PC-9 (cell line): ENCODE data around the gene MORC2. TPM values are rescaled to one million over a fixed set of nuclear protein-coding genes. Genes with fewer than 3 reads are reported as not detected.

ENCODE experiments used
- BruUV-seq: library from RNA; stranded (reverse); fragments of 400-500 nt; replicated peaks from 2 replicates; lab custom pipeline; 2021; lab: Mats Ljungman, UMichigan
- CTCF ChIA-PET: fragments of 300-600 bp; sonication (Branson Sonifier 250); formaldehyde crosslinking; loops from one replicate; lab custom pipeline; 2022; ENCODE audit warnings: antibody characterized with exemption; lab: Charles Lee
- POLR2A ChIA-PET: fragments of 300-600 bp; sonication (Branson Sonifier 250); formaldehyde crosslinking; loops from one replicate; lab custom pipeline; 2022; ENCODE audit warnings: antibody characterized with exemption; ENCODE audit not compliant: unreplicated experiment; lab: Charles Lee
- DNase-seq, 2 experiments: peaks; one replicate each; pipeline versions ENCODE4 v3.0.0 to v3.0.0-alpha.2; 2015 to 2022; ENCODE audit warnings: mixed read lengths in 1 of 2
- H2AFZ ChIP-seq: fragments of 200-600 bp; sonication (generic); 2 replicates; pipeline ENCODE4 v1.8.1; 2017; ENCODE audit warnings: antibody characterized with exemption
- H3F3A ChIP-seq: fragments of 200-600 bp; sonication (generic); 2 replicates; pipeline ENCODE4 v1.8.1; 2017; ENCODE audit warnings: antibody characterized with exemption, mild to moderate bottlenecking, low read depth; ENCODE audit not compliant: insufficient read depth
- H3K27ac ChIP-seq: fragments of 200-600 bp; sonication (generic); 2 replicates; pipeline ENCODE4 v1.6.1; 2016; ENCODE audit warnings: mixed run types
- H3K27me3 ChIP-seq: fragments of 200-600 bp; sonication (generic); 2 replicates; pipeline ENCODE4 v1.6.1; 2016; ENCODE audit warnings: low read depth, mixed run types; ENCODE audit not compliant: insufficient read depth
- H3K36me3 ChIP-seq: fragments of 200-600 bp; sonication (generic); 2 replicates; pipeline ENCODE4 v1.6.1; 2016; ENCODE audit warnings: low read depth, mixed run types
- H3K4me1 ChIP-seq: fragments of 200-600 bp; sonication (generic); replicated peaks from 2 replicates; pipeline ENCODE4 v1.6.1; 2016; ENCODE audit warnings: mixed run types; ENCODE audit not compliant: insufficient read depth
- H3K4me2 ChIP-seq: fragments of 200-600 bp; sonication (generic); 2 replicates; pipeline ENCODE4 v1.6.1; 2017; ENCODE audit warnings: mixed run types
- H3K4me3 ChIP-seq: fragments of 200-600 bp; sonication (generic); 2 replicates; pipeline ENCODE4 v1.6.1; 2016; ENCODE audit warnings: mixed run types
- H3K79me2 ChIP-seq: fragments of 200-600 bp; sonication (generic); 2 replicates; pipeline ENCODE4 v1.6.1; 2017; ENCODE audit warnings: low read depth, mixed run types
- H3K9me2 ChIP-seq: fragments of 200-600 bp; sonication (generic); 2 replicates; pipeline ENCODE4 v1.8.1; 2017; ENCODE audit warnings: mild to moderate bottlenecking; ENCODE audit not compliant: insufficient read depth
- H3K9me3 ChIP-seq: fragments of 200-600 bp; sonication (generic); 2 replicates; pipeline ENCODE4 v1.8.1; 2016; ENCODE audit warnings: low read depth; ENCODE audit not compliant: insufficient read depth
- H4K20me1 ChIP-seq: fragments of 200-600 bp; sonication (generic); 2 replicates; pipeline ENCODE4 v1.8.1; 2017; ENCODE audit not compliant: insufficient read depth
- CTCF ChIP-seq: fragments of 200-600 bp; sonication (generic); conservative IDR thresholded peaks from 2 replicates; pipeline ENCODE4 v1.6.1; 2017; ENCODE audit warnings: mixed run types, antibody characterized with exemption, mild to moderate bottlenecking, moderate library complexity
- EZH2 ChIP-seq: fragments of 200-600 bp; sonication (generic); IDR thresholded peaks from 2 replicates; pipeline ENCODE4 v1.8.0; 2017; ENCODE audit warnings: antibody characterized with exemption, low read depth
- intact Hi-C: fragments of 100-400 bp; cut with micrococcal nuclease; formaldehyde crosslinking; loops from one replicate; pipeline ENCODE4 v1.10.0; 2022; ENCODE audit not compliant: unreplicated experiment
- total RNA-seq: library from RNA; stranded (reverse); gene quantifications from 2 replicates; pipeline ENCODE4 v1.2.3, GENCODE V29; 2021

The MORC2 gene
- total RNA-seq, 1 experiment from 2014 or later = 39.8 TPM

GRCh38 chr22:30889996-30890480 is 78.5 kb downstream of the MORC2 start:
- no peaks in the 10 kb centered on the region for H4K20me1 ChIP-seq
- no peak overlapping the region for H2AFZ ChIP-seq
- BruUV-seq = no TSS peak
- no peaks in the 10 kb centered on the region for H3K9me2 ChIP-seq
- no peaks in the 10 kb centered on the region for H3K9me3 ChIP-seq
- no peak overlapping the region for H3K27ac ChIP-seq
- intact Hi-C loops = loop anchor here (1.0 kb wide), 1 partner anchor 127 kb away; no protein-coding TSS in a partner anchor
- ChIA-PET POLR2A (interaction anchor here (0.6 kb wide), 1 partner anchor 357 kb away, joined by 17 read pairs; no protein-coding TSS in a partner anchor), CTCF (interaction anchor here (1.0 kb wide), 1 partner anchor 59 kb away, joined by 3 read pairs; no protein-coding TSS in a partner anchor)
- no peak for TF ChIP-seq EZH2
- no peak for TF ChIP-seq CTCF
- no peaks in the 10 kb centered on the region for H3K27me3 ChIP-seq
- no peaks in the 10 kb centered on the region for H3F3A ChIP-seq
- no peaks in the 10 kb centered on the region for H3K79me2 ChIP-seq
- no peaks in the 10 kb centered on the region for H3K36me3 ChIP-seq
- H3K4me2 ChIP-seq = no peak overlapping the region
- no peaks in the 10 kb centered on the region for H3K4me1 ChIP-seq
- DNase-seq = no peak
- H3K4me3 ChIP-seq = no peak overlapping the region

GRCh38 chr22:30889268-30889995 is 79.1 kb downstream of the MORC2 start:
- Histone ChIP-seq H3K9me2 (no peaks in the 10 kb centered on the region), H3K79me2 (no peaks in the 10 kb centered on the region), H3K27ac (no peak overlapping the region), H3K4me1 (no peaks in the 10 kb centered on the region), H3K9me3 (no peaks in the 10 kb centered on the region), H3K36me3 (no peaks in the 10 kb centered on the region), H3K4me3 (no peak overlapping the region), H3F3A (no peaks in the 10 kb centered on the region), H3K4me2 (no peak overlapping the region), H2AFZ (no peak overlapping the region), H4K20me1 (no peaks in the 10 kb centered on the region), H3K27me3 (no peaks in the 10 kb centered on the region)
- CTCF ChIA-PET = no interaction called here
- POLR2A ChIA-PET = no interaction called here
- DNase-seq = no peak
- TF ChIP-seq EZH2 (no peak), CTCF (no peak)
- intact Hi-C loops = no loop called here
- no TSS peak for BruUV-seq

- BruUV-seq = no TSS peak
- H3K9me2 ChIP-seq = no peaks in the 10 kb centered on the region
- H3K27me3 ChIP-seq = no peaks in the 10 kb centered on the region
- H4K20me1 ChIP-seq = no peaks in the 10 kb centered on the region
- H3K9me3 ChIP-seq = no peaks in the 10 kb centered on the region
- H3K4me1 ChIP-seq = peaks cover 10% of the 10 kb centered on the region
- H3K36me3 ChIP-seq = no peaks in the 10 kb centered on the region
- DNase-seq = no peak
- TF ChIP-seq EZH2 (no peak), CTCF (no peak)
- intact Hi-C loops = no loop called here
- peaks cover 1% of the 10 kb centered on the region; the same call in 1 of the 2 replicates for H3F3A ChIP-seq
- H2AFZ ChIP-seq = no peak overlapping the region
- POLR2A ChIA-PET = no interaction called here
- CTCF ChIA-PET = interaction anchor here (0.7 kb wide), 1 partner anchor 261 kb away, joined by 3 read pairs; no protein-coding TSS in a partner anchor
- H3K27ac ChIP-seq = no peak overlapping the region
- no peak overlapping the region for H3K4me2 ChIP-seq
- no peaks in the 10 kb centered on the region for H3K79me2 ChIP-seq
- H3K4me3 ChIP-seq = no peak overlapping the region
Measured at GRCh38 chr22:30887861-30888260, 80.7 kb downstream of the MORC2 start.
